Gastroesophageal sphincter (tissue), 3 donors: ENCODE results near the gene TYW1.
"Not testable (repeated sequence)": the region's sequence is repeated elsewhere in the genome, so short reads cannot be mapped to it uniquely, and the experiment has no call there.

Source experiments
- EP300 ChIP-seq: sonication (generic); formaldehyde crosslinking; IDR thresholded peaks from one replicate; pipeline ENCODE4 v1.6.1; 2017; ENCODE audit warnings: antibody characterized with exemption, mild to moderate bottlenecking
- POLR2A ChIP-seq, 2 donors: fragments of 450-650 bp; IDR thresholded peaks; one replicate each; pipeline ENCODE4 v1.6.1; 2017; ENCODE audit warnings: antibody characterized with exemption in 2 of 2, mild to moderate bottlenecking in 2 of 2, moderate library complexity in 1 of 2
- POLR2AphosphoS5 ChIP-seq: sonication (generic); formaldehyde crosslinking; IDR thresholded peaks from one replicate; pipeline ENCODE4 v1.6.1; 2017; ENCODE audit warnings: antibody characterized with exemption
- TF ChIP-seq, protein P1 (sequence below), 4 experiments: fragments of 200-600 bp in 2 of 4; fragments of 450-650 bp in 2 of 4; sonication (generic) in 1 of 4; IDR thresholded peaks; one replicate each; pipeline ENCODE4 v1.5.1; 2017 to 2019; ENCODE audit warnings: antibody characterized with exemption in 4 of 4, mild to moderate bottlenecking in 2 of 4, moderate library complexity in 2 of 4

DNA sequence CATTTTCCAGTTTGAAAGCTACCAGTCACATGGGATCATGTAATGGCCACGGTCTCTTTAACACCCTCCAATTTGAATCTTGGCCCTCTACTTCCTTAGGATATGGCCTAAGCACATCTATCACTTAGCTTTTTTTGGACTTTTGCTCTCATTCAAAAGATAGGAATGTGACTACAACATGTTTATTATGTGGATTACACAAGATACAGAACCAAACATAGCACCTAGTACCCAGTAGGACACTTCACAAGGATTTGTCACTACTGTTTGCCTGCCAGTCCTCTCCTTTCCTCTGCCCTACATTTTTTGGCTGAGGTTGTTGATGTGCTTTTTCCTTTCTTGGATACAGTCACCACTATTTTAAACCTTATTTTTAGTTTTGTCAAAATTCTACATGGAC is 233.4 kb downstream of the TYW1 start:
- TF ChIP-seq, protein P1, sequence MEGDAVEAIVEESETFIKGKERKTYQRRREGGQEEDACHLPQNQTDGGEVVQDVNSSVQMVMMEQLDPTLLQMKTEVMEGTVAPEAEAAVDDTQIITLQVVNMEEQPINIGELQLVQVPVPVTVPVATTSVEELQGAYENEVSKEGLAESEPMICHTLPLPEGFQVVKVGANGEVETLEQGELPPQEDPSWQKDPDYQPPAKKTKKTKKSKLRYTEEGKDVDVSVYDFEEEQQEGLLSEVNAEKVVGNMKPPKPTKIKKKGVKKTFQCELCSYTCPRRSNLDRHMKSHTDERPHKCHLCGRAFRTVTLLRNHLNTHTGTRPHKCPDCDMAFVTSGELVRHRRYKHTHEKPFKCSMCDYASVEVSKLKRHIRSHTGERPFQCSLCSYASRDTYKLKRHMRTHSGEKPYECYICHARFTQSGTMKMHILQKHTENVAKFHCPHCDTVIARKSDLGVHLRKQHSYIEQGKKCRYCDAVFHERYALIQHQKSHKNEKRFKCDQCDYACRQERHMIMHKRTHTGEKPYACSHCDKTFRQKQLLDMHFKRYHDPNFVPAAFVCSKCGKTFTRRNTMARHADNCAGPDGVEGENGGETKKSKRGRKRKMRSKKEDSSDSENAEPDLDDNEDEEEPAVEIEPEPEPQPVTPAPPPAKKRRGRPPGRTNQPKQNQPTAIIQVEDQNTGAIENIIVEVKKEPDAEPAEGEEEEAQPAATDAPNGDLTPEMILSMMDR (IDR thresholded peaks at IDR 0.05) = not testable (repeated sequence)
- TF ChIP-seq EP300; POLR2AphosphoS5; POLR2A (IDR thresholded peaks at IDR 0.05): not testable (repeated sequence)
